ENCODE data around the gene TSPAN18. TPM values are rescaled to one million over a fixed set of nuclear protein-coding genes. Genes with fewer than 3 reads are reported as not detected.

The TSPAN18 gene
- total and polyA plus RNA-seq, 2 donors from 2014 or later: 13.8 to 38.1 TPM

DNA sequence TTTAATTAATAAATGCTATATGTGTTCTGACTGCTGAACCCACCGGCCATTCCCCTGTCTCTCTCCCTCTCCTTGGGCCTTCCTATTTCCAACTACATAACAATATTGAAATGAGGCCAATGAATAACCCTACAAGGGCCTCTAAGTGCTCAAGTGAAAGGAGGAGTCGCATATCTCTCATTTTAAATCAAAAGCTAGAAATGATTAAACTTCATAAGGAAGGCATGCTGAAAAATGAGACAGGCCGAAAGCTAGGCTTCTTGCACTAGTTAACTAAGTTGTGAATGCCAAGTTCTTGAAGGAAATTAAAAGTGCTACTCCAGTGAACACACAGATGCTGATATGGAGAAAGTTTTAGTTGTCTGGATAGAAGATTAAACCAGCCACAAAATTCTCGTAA lies 109.2 kb downstream of the TSPAN18 start:
- intact Hi-C loops (cut with DNase I): no loop called here
- no peaks in the 10 kb centered on the region for H3K9me3 ChIP-seq (ENCODE audit: control insufficient read depth in 2 of 3, insufficient read depth in 1 of 3, low read length in 3 of 3)
- H3K9ac ChIP-seq (ENCODE audit: low read length in 3 of 3): no peak overlapping the region
- H3K27ac ChIP-seq (ENCODE audit: low read depth in 2 of 2, low read length in 2 of 2): peak overlapping the region; percentile 71 to 81
- no peak overlapping the region for H3K4me3 ChIP-seq (ENCODE audit: low read length in 3 of 3)
- peaks cover 3 to 21% (median 19%) of the 10 kb centered on the region in 3 donors for H3K4me1 ChIP-seq (ENCODE audit: control insufficient read depth in 2 of 3, insufficient read depth in 2 of 3, low read depth in 1 of 3, low read length in 3 of 3)
- H3K27me3 ChIP-seq (ENCODE audit: control insufficient read depth, insufficient read depth, low read length): no peaks in the 10 kb centered on the region
- FAIRE-seq (no peak), DNase-seq (peak in 2 of 5 donors; percentile 73 to 75)
- no peaks in the 10 kb centered on the region for H3K36me3 ChIP-seq (ENCODE audit: control insufficient read depth in 2 of 3, insufficient read depth in 3 of 3, low read length in 3 of 3)
- no peak for TF ChIP-seq CTCF (IDR thresholded peaks at IDR 0.05; ENCODE audit: borderline replicate concordance, extremely low read depth, insufficient read depth)

GRCh38 chr11:44837661-44838060 lies 110.9 kb downstream of the TSPAN18 start:
- Histone ChIP-seq H3K36me3 (ENCODE audit: control insufficient read depth in 2 of 3, insufficient read depth in 3 of 3, low read length in 3 of 3) (no peaks in the 10 kb centered on the region), H3K27ac (ENCODE audit: low read depth in 2 of 2, low read length in 2 of 2) (no peak overlapping the region), H3K4me1 (ENCODE audit: control insufficient read depth in 2 of 3, insufficient read depth in 2 of 3, low read depth in 1 of 3, low read length in 3 of 3) (peaks cover 3 to 29% (median 21%) of the 10 kb centered on the region in 3 donors), H3K4me3 (ENCODE audit: low read length in 3 of 3) (no peak overlapping the region), H3K9ac (ENCODE audit: low read length in 3 of 3) (no peak overlapping the region), H3K9me3 (ENCODE audit: control insufficient read depth in 2 of 3, insufficient read depth in 1 of 3, low read length in 3 of 3) (no peaks in the 10 kb centered on the region), H3K27me3 (ENCODE audit: control insufficient read depth, insufficient read depth, low read length) (no peaks in the 10 kb centered on the region)
- intact Hi-C loops (cut with DNase I): no loop called here
- FAIRE-seq (no peak), DNase-seq (no peak)
- no peak for TF ChIP-seq CTCF (IDR thresholded peaks at IDR 0.05; ENCODE audit: borderline replicate concordance, extremely low read depth, insufficient read depth)

- no peaks in the 10 kb centered on the region for H3K9me3 ChIP-seq (ENCODE audit: control insufficient read depth in 2 of 3, insufficient read depth in 1 of 3, low read length in 3 of 3)
- DNase-seq: no peak
- FAIRE-seq: no peak
- intact Hi-C loops (cut with DNase I): no loop called here
- no peak for TF ChIP-seq CTCF (IDR thresholded peaks at IDR 0.05; ENCODE audit: borderline replicate concordance, extremely low read depth, insufficient read depth)
- H3K27ac ChIP-seq (ENCODE audit: low read depth in 2 of 2, low read length in 2 of 2): peak overlapping the region in 1 of 2 donors; percentile 66
- H3K36me3 ChIP-seq (ENCODE audit: control insufficient read depth in 2 of 3, insufficient read depth in 3 of 3, low read length in 3 of 3): no peaks in the 10 kb centered on the region
- H3K27me3 ChIP-seq (ENCODE audit: control insufficient read depth, insufficient read depth, low read length): no peaks in the 10 kb centered on the region
- no peak overlapping the region for H3K9ac ChIP-seq (ENCODE audit: low read length in 3 of 3)
- no peak overlapping the region for H3K4me3 ChIP-seq (ENCODE audit: low read length in 3 of 3)
- H3K4me1 ChIP-seq (ENCODE audit: control insufficient read depth in 2 of 3, insufficient read depth in 2 of 3, low read depth in 1 of 3, low read length in 3 of 3): peaks cover 3 to 18% (median 15%) of the 10 kb centered on the region in 3 donors
Measured at GRCh38 chr11:44839458-44840084, 112.8 kb downstream of the TSPAN18 start.
